KMS-11 (cell line): ENCODE measurements around the gene CAPRIN2.

ENCODE experiments used
- H2AFZ ChIP-seq: fragments of 200-600 bp; sonication (generic); 2 replicates; pipeline ENCODE4 v1.6.1; 2016; ENCODE audit warnings: antibody characterized with exemption, mixed run types, low read depth
- H3K27ac ChIP-seq: fragments of 200-600 bp; sonication (generic); 2 replicates; pipeline ENCODE4 v1.6.1; 2016; ENCODE audit warnings: mild to moderate bottlenecking, mixed run types
- H3K27me3 ChIP-seq: fragments of 200-600 bp; sonication (generic); 2 replicates; pipeline ENCODE4 v1.6.1; 2017; ENCODE audit warnings: mild to moderate bottlenecking, low read depth, mixed run types, moderate library complexity; ENCODE audit not compliant: insufficient read depth
- H3K36me3 ChIP-seq: fragments of 200-600 bp; sonication (generic); 2 replicates; pipeline ENCODE4 v1.6.1; 2017; ENCODE audit warnings: mild to moderate bottlenecking, mixed run types; ENCODE audit not compliant: insufficient read depth
- H3K4me1 ChIP-seq: fragments of 200-600 bp; sonication (generic); 2 replicates; pipeline ENCODE4 v1.6.1; 2016; ENCODE audit warnings: mild to moderate bottlenecking, low read depth, mixed run types; ENCODE audit not compliant: poor library complexity, severe bottlenecking
- H3K4me2 ChIP-seq: fragments of 200-600 bp; sonication (generic); 2 replicates; pipeline ENCODE4 v1.7.0; 2016; ENCODE audit warnings: mild to moderate bottlenecking, mixed run types
- H3K4me3 ChIP-seq: fragments of 200-600 bp; sonication (generic); IDR thresholded peaks from 2 replicates; pipeline ENCODE4 v1.6.1; 2017; ENCODE audit warnings: low read depth, low read length, mixed read lengths; ENCODE audit not compliant: insufficient read depth
- H3K79me2 ChIP-seq: fragments of 200-600 bp; sonication (generic); 2 replicates; pipeline ENCODE4 v1.6.1; 2016; ENCODE audit warnings: low read depth, mixed run types; ENCODE audit not compliant: insufficient read depth
- H3K9ac ChIP-seq: fragments of 200-600 bp; sonication (generic); 2 replicates; pipeline ENCODE4 v1.6.1; 2016; ENCODE audit warnings: mild to moderate bottlenecking, mixed run types
- H4K20me1 ChIP-seq: fragments of 200-600 bp; sonication (generic); 2 replicates; pipeline ENCODE4 v1.6.1; 2016; ENCODE audit warnings: mild to moderate bottlenecking, mixed run types; ENCODE audit not compliant: insufficient read depth
- TF ChIP-seq, protein P1 (sequence below): fragments of 200-600 bp; sonication (generic); conservative IDR thresholded peaks from 2 replicates; pipeline ENCODE4 v1.6.1; 2017; ENCODE audit warnings: low read depth, mild to moderate bottlenecking, antibody characterized with exemption, low read length, moderate library complexity, mixed read lengths

CAPRIN2 gene

DNA sequence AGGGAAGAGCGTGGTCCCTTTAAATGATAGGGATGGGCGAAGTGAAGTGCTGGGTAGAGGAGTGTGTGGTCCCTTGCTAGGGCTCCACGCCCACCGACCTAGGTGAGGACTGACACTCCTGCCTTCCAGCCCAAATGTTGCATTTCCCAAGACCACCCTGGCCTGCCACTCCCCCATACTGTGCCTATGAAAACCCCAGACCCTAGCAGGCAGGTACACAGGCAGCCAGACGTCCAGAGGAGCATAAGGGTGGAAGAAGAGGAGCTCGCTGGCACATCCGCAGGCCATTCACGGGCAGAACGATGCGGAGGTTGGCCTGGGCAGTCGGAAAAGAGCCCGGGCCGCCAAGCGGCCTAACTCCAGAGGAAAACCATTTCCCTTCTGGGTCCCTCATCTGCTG lies 58.3 kb downstream of the CAPRIN2 start:
- no peaks in the 10 kb centered on the region for H3K36me3 ChIP-seq
- H3K27me3 ChIP-seq, result no peaks in the 10 kb centered on the region
- H3K4me3 ChIP-seq, result no peak overlapping the region
- no peak overlapping the region; the same call in 1 of the 2 replicates for H3K9ac ChIP-seq
- TF ChIP-seq, protein P1, sequence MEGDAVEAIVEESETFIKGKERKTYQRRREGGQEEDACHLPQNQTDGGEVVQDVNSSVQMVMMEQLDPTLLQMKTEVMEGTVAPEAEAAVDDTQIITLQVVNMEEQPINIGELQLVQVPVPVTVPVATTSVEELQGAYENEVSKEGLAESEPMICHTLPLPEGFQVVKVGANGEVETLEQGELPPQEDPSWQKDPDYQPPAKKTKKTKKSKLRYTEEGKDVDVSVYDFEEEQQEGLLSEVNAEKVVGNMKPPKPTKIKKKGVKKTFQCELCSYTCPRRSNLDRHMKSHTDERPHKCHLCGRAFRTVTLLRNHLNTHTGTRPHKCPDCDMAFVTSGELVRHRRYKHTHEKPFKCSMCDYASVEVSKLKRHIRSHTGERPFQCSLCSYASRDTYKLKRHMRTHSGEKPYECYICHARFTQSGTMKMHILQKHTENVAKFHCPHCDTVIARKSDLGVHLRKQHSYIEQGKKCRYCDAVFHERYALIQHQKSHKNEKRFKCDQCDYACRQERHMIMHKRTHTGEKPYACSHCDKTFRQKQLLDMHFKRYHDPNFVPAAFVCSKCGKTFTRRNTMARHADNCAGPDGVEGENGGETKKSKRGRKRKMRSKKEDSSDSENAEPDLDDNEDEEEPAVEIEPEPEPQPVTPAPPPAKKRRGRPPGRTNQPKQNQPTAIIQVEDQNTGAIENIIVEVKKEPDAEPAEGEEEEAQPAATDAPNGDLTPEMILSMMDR, result no peak
- peak overlapping the region; percentile 92 for H2AFZ ChIP-seq
- peaks cover 34% of the 10 kb centered on the region for H3K4me1 ChIP-seq
- peaks cover 36% of the 10 kb centered on the region for H3K79me2 ChIP-seq
- no peak overlapping the region for H3K27ac ChIP-seq
- H4K20me1 ChIP-seq, result no peaks in the 10 kb centered on the region
- peak overlapping the region; percentile 87 for H3K4me2 ChIP-seq

DNA sequence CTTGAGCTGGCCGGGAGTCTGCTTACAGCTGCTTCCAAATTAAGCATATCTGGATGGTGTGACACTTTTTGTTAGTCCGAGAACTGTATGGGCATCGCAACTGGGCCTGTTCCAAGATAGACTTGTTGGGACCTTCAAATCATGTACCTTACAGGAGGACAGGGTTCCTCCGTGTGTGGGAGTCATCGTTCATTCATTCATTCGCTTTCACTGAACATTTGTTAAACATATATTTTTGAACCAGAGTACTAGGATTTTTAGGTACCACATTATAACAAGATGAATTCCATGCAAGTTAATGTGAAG lies 58.7 kb downstream of the CAPRIN2 start:
- Histone ChIP-seq H3K9ac (peak overlapping the region; percentile 78), H3K27ac (peak overlapping the region; percentile 30)
- TF ChIP-seq, protein P1, result no peak

DNA sequence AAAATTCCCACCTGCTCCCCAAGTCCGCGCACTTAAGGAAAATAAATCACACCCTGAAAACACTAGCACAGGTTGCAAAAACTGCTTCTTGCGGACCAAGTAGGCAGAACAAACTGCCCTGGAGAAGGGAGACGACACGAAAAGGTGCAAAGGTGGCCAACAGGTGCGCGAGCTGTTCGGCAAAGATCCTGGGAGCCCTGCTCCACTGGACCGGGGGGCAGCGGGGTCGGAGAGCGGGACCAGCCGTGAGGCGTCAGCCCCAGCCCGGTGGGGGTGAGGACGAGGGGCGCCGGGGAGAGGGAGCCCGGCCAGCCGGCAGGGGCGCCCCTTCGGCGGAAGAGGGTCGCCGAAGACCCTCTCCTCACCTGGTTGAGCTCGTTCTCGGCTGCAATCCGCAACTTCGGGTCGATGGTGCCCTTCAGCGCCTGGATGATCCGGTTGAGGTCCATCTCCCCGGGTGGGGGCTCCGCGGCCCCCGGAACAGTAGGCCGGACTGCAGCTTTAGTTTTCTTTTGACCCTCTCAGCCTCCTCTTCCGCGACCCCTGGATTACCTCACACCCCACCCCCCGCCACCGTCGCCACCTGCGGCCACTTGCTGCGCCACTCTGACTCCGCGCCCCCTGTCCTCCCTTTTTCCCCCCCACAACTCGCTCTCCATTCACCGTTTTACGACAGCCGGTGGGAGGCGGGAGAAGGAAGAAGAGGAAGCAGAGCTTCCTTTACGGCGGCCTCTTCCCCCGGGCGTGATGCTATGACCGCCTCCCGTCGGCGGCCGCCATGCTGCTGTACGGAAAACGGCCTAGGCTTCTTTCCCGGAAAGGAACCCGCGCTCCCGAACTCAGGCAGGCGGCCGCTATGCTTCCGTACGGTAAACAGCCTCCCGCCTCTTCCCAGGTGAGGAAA lies 59.3 kb downstream of the CAPRIN2 start, which contains the start of gene IPO8:
IPO8 (minus strand) TSS at position 671 of the 904 bp plus-strand sequence; CDS start at position 449, 222 bp downstream.
- peak within 1 kb of the TSS; percentile 87 for H3K4me2 ChIP-seq
- H3K79me2 ChIP-seq, result peaks cover 46% of the 10 kb centered on the region
- peak within 1 kb of the TSS; percentile 44 for H3K4me3 ChIP-seq
- peak within 1 kb of the TSS; percentile 30 for H3K27ac ChIP-seq
- H4K20me1 ChIP-seq, result no peaks in the 10 kb centered on the region
- no peaks in the 10 kb centered on the region for H3K27me3 ChIP-seq
- TF ChIP-seq, protein P1, result peak; percentile 47
- H3K4me1 ChIP-seq, result peaks cover 34% of the 10 kb centered on the region
- H3K9ac ChIP-seq, result peak within 1 kb of the TSS; percentile 78
- peak within 1 kb of the TSS; percentile 92 for H2AFZ ChIP-seq
- H3K36me3 ChIP-seq, result no peaks in the 10 kb centered on the region

More for the DNA sequence above, 58.7 kb downstream of the CAPRIN2 start:
- peak overlapping the region; percentile 87 for H3K4me2 ChIP-seq
- no peaks in the 10 kb centered on the region for H4K20me1 ChIP-seq
- peak overlapping the region; percentile 92 for H2AFZ ChIP-seq
- no peaks in the 10 kb centered on the region for H3K27me3 ChIP-seq
- H3K79me2 ChIP-seq, result peaks cover 40% of the 10 kb centered on the region
- peaks cover 34% of the 10 kb centered on the region for H3K4me1 ChIP-seq
- no peaks in the 10 kb centered on the region for H3K36me3 ChIP-seq
- H3K4me3 ChIP-seq, result no peak overlapping the region

DNA sequence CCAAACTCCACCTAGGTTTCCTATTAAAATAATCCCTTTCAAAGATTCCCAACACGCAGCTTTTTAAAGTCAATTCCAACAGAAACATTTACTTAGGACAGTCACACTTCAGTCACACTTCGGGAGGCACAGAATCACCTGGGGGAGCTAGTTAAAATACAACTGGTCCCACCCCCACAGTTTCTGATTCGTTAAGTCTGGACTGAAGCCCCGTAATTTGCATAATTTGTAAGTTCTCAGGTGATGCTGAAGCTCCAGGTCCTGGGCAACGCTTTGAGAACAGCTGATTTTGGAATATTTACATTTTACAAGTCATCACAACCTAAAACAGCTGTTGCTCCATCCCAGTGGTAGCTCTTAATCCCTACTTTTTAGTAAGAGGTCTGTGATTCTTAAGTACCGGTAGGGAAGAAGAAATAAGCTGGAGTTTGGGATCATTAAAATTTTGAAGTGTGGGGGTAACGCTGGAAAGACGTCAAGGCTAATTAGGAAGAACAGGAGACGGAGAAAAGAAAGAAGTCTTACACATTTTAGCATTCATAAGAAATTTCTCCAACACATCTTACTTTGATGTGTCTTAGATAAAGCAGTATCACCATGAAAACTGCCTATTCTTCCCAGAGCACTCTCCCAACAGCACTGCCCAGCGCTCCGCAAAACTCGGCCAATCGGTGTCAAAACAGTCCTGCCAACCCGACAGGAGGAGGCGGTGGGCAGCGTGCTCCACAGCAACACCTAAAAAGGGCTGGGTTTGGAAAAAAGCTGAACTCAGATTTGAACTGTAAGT lies 60.1 kb downstream of the CAPRIN2 start:
- Histone ChIP-seq H3K79me2 (peaks cover 52% of the 10 kb centered on the region), H3K36me3 (no peaks in the 10 kb centered on the region), H3K4me2 (peak overlapping the region; percentile 87), H3K4me3 (peak overlapping the region; percentile 44), H2AFZ (peak overlapping the region; percentile 92), H4K20me1 (no peaks in the 10 kb centered on the region), H3K27me3 (no peaks in the 10 kb centered on the region), H3K9ac (peak overlapping the region; percentile 78), H3K4me1 (peaks cover 34% of the 10 kb centered on the region), H3K27ac (peak overlapping the region; percentile 30; the same call in 1 of the 2 replicates)
- TF ChIP-seq, protein P1, result no peak
